ENCODE measurements around the gene CCL4.
A peak's percentile ranks its signal among the peaks of the same experiment; 100 is the strongest.

Gene CCL4

DNA sequence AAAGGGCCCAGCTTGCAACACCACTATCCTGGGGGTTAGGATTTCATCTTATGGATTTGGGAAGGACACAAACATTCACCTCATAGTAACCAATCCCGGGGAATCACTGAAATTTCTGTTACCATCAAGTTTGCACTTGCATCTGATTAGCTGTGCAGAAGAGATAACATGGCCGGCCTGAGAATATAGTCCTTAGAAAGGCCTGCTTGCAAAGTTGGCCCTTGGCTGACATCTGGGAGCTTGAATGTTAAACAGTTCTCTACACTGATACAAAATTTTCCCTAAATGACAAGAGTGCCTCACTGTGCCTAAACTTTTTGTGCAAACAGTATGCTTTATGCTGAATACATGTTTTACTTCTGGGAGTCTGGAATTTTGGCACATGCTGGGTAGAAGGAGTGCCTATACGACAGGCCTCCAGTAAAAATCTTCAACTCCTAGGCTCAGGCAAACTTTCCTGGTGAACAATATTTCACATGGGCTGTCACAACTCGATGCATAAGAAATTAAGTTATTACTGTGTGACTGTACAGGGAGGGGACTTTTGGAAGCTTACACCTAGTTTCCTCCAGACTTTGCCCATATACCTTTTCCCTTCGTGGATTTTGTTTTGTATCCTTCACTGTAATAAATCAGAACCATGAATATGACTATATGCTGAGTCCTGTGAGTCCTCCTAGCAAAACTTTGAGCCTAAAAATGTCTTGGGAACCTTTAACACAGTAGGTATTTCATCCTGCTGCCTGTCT lies 41.5 kb downstream of the CCL4 start:
- TF ChIP-seq, protein P1, sequence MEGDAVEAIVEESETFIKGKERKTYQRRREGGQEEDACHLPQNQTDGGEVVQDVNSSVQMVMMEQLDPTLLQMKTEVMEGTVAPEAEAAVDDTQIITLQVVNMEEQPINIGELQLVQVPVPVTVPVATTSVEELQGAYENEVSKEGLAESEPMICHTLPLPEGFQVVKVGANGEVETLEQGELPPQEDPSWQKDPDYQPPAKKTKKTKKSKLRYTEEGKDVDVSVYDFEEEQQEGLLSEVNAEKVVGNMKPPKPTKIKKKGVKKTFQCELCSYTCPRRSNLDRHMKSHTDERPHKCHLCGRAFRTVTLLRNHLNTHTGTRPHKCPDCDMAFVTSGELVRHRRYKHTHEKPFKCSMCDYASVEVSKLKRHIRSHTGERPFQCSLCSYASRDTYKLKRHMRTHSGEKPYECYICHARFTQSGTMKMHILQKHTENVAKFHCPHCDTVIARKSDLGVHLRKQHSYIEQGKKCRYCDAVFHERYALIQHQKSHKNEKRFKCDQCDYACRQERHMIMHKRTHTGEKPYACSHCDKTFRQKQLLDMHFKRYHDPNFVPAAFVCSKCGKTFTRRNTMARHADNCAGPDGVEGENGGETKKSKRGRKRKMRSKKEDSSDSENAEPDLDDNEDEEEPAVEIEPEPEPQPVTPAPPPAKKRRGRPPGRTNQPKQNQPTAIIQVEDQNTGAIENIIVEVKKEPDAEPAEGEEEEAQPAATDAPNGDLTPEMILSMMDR (IDR thresholded peaks at IDR 0.05) = no peak

DNA sequence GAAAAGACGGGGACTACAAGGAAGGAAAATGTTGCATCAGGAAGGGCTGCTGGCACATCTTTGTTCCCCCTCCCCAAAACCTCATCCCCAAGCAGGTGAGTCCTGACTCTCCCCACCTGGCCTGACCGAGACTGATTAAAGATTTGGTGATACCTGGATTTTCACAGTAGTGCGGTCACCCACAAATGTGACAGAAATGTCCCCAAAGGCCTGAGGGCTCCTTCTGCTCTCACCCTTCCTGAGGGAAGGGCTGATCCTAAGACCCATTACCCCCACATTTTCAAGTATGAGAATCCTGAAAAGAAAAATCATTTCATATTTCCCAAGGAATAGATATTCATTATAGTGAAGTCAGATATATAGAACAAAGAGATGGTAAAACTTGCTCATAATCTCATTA lies 44.0 kb downstream of the CCL4 start:
- TF ChIP-seq, protein P1 (IDR thresholded peaks at IDR 0.05) = no peak

DNA sequence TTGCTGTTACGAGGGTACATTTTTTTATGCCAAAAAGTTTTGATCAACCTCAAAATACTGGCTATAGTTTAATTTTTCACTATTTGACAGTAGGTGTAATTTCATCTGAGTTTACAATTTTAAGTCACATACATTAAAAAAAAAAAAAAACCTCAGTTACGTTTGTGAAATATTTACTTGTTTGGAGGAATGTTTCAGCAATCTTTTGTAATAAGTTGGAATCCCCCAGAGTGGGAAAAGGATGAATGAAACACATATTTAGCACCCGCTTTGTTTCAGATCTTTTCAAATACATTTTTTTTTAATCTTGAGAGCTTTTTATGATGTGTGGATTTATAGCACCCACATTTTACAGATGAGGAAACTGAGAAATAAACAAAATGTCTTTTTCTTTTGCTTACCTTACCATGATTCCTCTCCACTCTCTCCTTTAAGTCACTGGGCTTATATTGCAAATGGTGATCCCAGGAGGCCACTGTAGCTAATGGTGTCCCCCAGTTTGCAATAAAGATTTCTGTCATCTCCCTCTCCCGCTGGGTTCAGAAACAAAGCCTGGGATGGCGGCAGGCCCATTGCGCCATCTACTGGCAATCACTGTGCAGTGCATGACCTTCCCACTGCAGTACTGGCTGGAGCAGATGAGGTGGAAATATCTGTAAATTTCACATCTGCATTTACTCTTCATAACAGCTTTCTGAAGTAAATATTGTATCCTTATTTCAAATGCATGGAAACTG lies 45.1 kb downstream of the CCL4 start:
- TF ChIP-seq, protein P1 (IDR thresholded peaks at IDR 0.05) = peak; percentile 99

DNA sequence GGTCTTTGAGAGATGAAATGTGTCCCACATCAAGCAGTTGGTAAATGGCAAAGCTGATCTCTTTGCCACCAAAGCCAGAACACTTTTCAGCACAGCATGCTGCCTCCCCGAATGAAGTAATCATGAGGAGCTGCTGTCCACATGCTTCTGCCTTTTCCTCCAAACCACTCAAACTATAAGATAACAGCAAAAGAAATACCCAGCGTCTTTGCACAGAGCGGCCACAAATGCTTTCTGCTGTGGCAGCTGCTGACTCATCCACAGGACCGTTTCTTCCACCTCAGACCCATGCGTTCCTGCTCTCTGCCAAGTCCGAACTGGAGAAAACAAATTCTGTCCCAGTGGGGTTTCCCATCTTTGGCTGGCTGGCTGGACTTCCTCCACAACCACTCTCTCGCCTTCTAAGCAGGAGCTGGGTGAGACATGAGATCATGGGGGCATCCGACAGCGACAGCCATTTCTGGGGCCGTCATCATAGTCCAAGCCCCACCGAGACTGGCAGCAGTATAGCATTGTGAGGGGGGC lies 45.7 kb downstream of the CCL4 start:
- TF ChIP-seq, protein P1 (IDR thresholded peaks at IDR 0.05) = no peak

DNA sequence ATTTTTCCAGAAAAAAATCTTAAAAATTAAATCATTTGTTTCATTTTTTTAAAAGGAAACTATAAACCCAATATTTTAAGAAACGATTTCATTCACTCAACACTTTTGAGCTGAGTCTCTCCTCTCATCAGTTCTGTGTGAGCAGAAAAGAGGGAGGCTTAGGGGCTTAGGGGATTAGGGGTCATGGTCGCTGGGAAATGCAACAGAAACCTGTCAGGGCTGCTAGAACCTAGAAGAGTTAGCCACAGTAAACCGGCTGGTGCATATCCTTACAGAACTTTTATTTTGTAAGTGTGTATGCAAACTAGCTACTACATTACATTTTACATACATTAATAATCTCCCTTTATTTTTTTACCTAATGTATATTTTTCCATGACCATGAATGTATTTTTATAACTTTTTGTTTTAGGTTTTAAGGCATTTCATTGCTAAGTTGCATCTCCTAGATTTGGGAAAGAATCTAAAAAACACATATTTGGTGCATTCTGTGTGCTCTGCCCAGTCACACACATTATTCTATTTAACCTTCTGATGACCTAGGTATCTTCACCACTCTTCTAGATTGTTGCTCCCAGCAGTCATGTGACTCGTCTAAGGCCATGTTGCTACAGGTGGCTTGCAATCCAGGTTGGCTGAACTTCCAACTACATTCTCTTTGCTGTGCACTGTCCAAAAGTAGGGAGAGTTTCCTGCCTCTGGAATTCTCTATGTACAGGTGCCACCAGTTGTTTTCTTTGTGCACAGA lies 48.4 kb downstream of the CCL4 start:
- TF ChIP-seq, protein P1 (IDR thresholded peaks at IDR 0.05) = no peak

DNA sequence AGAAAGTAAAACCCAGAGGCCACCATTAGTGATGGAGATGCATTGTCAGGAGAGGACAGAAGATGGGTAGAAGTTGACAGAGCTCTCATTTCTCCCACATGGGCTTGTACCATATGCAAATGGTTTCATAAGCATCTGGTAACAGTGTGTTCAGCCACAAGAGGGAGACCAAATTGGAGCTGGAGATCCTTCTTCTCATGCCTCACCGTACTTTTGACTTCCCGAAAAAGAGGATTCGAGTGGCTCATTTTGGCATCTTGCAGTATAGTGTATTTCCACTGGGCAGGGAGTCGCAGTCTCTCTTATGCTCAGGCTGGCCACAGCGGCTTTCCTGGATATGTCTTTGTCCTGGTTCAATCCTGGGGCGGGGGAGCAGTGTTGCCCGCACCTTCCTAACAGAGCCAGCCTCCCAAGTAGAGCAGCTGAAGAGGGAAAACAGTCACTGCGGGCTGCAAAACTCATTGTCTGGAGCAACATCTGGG lies 49.1 kb downstream of the CCL4 start:
- TF ChIP-seq, protein P1 (IDR thresholded peaks at IDR 0.05) = no peak

DNA sequence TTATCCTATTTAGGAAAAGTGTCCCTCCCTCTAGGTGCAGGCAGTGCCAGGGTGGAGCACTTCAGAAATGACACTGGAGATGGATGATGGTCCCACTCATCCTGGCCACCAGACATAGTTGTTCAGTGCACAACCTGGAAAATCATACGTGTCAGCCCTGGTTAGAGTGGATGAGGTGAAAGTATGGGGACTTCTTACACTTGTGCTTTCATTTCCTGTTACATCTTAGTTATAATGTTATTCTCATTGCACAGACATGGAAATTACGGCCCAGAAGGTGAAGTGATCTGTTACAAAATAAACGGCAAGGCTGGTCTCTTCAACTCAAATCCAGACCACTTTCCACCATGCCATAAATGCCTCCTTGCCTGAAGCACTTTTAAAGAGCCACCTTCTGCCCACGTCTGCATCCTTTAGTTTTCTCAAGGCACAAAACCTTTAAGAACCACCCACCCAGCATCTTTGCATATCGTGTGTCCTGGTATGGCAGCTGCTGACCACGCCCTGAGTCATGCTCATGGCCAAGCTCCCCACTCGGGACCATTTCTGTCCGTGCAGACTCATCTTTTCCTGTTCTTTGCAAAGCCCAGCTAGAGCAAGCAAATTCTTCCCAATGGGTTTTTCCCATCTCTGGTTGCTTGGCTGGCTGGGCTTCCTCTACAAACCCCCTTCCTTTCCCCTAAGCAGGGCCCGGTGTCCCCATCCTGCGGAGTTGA lies 50.4 kb downstream of the CCL4 start:
- TF ChIP-seq, protein P1 (IDR thresholded peaks at IDR 0.05) = no peak

All from LNCAP (cell line).